HUES6 (cell line): Measurements from ENCODE around the gene TXNL4A.
"Not testable (repeated sequence)": the region's sequence is repeated elsewhere in the genome, so short reads cannot be mapped to it uniquely, and the experiment has no call there.

ENCODE experiments used
- H3K27ac ChIP-seq: 2 replicates; pipeline ENCODE4 v1.7.0; 2013; ENCODE audit warnings: low read depth, mild to moderate bottlenecking, low read length, inconsistent platforms
- H3K27me3 ChIP-seq: 2 replicates; pipeline ENCODE4 v1.6.1; 2013; ENCODE audit warnings: low read length; ENCODE audit not compliant: control insufficient read depth, insufficient read depth
- H3K36me3 ChIP-seq: 2 replicates; pipeline ENCODE4 v1.6.1; 2013; ENCODE audit warnings: low read length; ENCODE audit not compliant: control insufficient read depth, insufficient read depth
- H3K4me1 ChIP-seq: 2 replicates; pipeline ENCODE4 v1.6.1; 2013; ENCODE audit warnings: low read length; ENCODE audit not compliant: control insufficient read depth, insufficient read depth
- H3K4me3 ChIP-seq: 2 replicates; pipeline ENCODE4 v1.5.1; 2013; ENCODE audit warnings: low read depth, low read length
- H3K9ac ChIP-seq: one replicate; pipeline ENCODE4 v1.6.1; 2013; ENCODE audit warnings: mild to moderate bottlenecking, low read length
- H3K9me3 ChIP-seq: 2 replicates; pipeline ENCODE4 v1.6.1; 2013; ENCODE audit warnings: low read depth, low read length; ENCODE audit not compliant: control insufficient read depth, insufficient read depth

The TXNL4A gene

DNA sequence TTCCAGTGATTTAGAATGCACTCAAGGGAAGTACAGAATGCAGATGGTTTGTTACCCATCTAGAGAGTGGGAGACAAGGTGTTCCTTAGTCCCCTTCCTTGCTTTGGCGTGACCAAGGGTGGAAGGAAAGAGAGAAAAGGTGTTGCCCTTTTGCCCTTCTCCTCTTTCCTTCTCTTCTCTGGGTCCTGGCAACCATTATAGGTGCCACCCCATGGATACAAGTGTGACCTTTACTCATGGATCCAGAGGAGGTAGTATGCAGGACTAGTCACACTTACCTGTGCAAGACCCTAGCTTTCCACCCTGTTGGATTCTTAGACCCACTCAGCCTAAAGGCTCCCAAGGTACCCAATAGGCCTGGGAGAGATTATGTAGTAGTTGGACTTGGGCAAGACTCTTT, 34.2 kb upstream of the TXNL4A start:
- Histone ChIP-seq H3K4me1 (no peaks in the 10 kb centered on the region), H3K9me3 (peaks cover 73% of the 10 kb centered on the region), H3K4me3 (no peak overlapping the region), H3K27me3 (no peaks in the 10 kb centered on the region), H3K36me3 (no peaks in the 10 kb centered on the region), H3K27ac (no peak overlapping the region), H3K9ac (no peak overlapping the region)

DNA sequence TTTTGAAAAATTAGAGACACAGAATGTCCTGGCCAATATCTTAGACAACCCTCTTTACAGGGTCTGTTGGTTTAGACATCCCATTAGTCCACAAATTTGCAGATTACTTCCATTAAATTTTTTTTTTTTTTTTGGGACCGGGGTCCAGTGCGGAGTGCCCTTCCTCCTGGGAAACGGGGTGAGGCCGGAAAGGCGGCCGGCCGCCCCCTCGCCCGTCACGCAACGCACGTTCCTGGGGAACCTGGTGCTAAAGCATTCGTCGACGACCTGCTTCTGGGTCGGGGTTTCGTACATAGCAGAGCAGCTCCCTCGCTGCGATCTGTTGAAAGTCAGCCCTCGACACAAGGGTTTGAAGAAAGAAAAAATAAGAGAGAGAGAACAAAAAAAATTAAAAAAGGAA, 24.4 kb upstream of the TXNL4A start:
- H3K4me3 ChIP-seq = no peak overlapping the region
- H3K9me3 ChIP-seq = peaks cover 39% of the 10 kb centered on the region
- no peak overlapping the region for H3K9ac ChIP-seq
- H3K27ac ChIP-seq = no peak overlapping the region
- no peaks in the 10 kb centered on the region for H3K4me1 ChIP-seq
- H3K27me3 ChIP-seq = no peaks in the 10 kb centered on the region
- H3K36me3 ChIP-seq = no peaks in the 10 kb centered on the region

DNA sequence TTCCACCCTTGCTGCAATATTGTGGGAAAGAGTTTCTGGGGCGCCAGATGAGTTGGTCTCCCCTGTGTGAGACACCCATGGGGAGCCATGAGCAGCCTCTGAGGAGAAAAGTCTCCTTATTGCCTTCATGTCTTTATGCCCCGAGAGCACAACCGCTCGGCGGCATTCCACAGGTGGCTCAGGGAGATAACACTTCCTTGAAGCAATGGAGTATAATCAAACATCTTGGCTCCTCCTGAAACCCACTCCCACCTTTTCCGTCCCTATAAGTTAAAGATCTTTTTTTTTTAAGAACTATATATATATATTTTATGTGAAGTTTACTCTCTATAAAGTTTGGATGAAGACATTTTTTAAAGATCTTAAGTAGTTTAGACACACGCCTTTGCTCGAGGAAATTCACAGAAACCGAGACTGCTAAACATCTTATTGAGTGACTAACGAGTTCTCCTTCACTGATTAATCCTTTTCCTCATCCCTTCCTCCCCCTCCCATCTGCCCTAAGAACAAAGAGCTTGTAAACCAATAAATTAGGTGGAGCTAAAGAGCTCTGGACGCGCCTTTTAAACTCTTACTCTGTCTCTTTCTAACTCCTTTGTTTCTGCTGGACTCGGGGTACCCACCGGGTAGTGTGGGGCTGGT, 23.3 kb upstream of the TXNL4A start:
- H3K36me3 ChIP-seq, H3K4me1 ChIP-seq, H3K27me3 ChIP-seq, H3K9ac ChIP-seq, H3K27ac ChIP-seq, H3K4me3 ChIP-seq: not testable (repeated sequence)
- peaks cover 39% of the 10 kb centered on the region for H3K9me3 ChIP-seq

- no peaks in the 10 kb centered on the region for H3K36me3 ChIP-seq
Measured at GRCh38 chr18:80010551-80010906, 22.2 kb upstream of the TXNL4A start.

DNA sequence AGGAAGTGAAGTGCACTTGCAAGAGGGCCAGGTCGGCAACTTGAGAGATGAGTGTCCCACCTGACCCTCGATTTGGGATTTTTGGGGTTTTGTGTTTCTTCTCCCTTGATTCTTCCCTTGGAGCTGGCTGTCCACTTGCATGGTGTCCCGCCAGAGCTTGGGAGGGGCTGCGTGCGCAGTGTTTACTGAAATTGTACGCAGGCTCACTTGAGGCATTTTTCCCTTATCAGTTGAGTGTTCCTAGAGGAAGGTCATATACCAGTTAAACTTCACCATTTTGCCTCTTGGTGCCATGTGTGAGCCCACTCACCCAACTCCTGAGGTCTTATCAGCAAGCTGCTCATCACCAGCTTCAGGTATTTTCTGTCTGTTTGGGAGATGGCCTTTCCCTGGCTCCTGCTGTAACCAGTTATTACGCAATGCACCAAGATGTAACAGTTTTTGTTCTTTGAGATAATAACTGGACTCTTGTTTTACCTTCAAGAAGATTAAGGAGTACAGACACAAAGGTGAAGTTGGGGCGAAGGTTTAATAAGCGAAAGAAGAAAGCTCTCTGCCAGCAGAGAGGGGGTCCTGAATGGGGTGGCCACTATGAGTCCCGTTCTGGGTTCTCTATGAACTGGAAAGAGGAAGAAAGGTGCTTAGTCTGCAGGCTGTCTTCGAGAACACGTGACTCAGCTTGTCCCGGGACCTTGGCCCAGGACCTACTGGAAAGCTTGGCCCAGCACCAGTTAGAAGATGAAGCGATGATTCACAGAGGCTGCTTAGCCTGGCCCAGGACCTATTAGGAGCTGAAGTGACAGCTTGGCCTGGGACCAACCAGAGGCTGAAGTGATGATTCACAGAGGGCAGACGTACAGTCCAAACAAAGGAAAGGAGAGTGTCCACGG, 21.5 kb upstream of the TXNL4A start:
- Histone ChIP-seq H3K9ac (no peak overlapping the region), H3K27me3 (no peaks in the 10 kb centered on the region), H3K4me1 (no peaks in the 10 kb centered on the region), H3K36me3 (no peaks in the 10 kb centered on the region), H3K4me3 (no peak overlapping the region), H3K9me3 (peaks cover 39% of the 10 kb centered on the region), H3K27ac (no peak overlapping the region)

More at GRCh38 chr18:80010551-80010906, 22.2 kb upstream of the TXNL4A start:
- Histone ChIP-seq H3K4me1 (no peaks in the 10 kb centered on the region), H3K27me3 (no peaks in the 10 kb centered on the region), H3K4me3 (no peak overlapping the region), H3K9ac (no peak overlapping the region), H3K9me3 (peaks cover 39% of the 10 kb centered on the region), H3K27ac (no peak overlapping the region)

DNA sequence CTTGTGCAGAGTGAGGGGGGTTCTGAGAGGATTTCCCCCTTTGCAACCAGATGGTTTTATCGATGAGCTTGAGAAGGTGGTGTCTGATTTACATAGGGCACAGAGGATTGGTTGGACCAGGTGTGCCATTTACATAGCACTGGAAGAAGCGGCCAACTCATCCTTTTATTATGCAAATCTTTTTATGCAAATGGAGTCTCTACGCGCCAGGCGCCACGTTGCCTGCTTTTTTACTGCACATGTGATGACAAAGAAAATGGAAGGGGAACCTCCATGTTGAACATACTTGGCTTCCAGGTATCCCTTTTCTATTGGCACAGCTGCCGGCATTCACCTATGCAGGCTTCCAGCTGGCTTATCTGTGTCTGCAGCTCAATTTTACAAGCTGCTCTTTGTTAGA, 18.4 kb upstream of the TXNL4A start:
- Histone ChIP-seq H3K4me3 (no peak overlapping the region), H3K9me3 (peaks cover 36% of the 10 kb centered on the region), H3K4me1 (no peaks in the 10 kb centered on the region)

GRCh38 chr18:80004600-80005342, 16.4 kb upstream of the TXNL4A start:
- Histone ChIP-seq H3K4me1 (no peaks in the 10 kb centered on the region), H3K9me3 (peaks cover 48% of the 10 kb centered on the region), H3K36me3 (no peaks in the 10 kb centered on the region), H3K27ac (no peak overlapping the region), H3K27me3 (no peaks in the 10 kb centered on the region), H3K4me3 (no peak overlapping the region), H3K9ac (no peak overlapping the region)

More for the DNA sequence above, 18.4 kb upstream of the TXNL4A start:
- Histone ChIP-seq H3K9ac (no peak overlapping the region), H3K36me3 (no peaks in the 10 kb centered on the region), H3K27ac (0 out of 2 replicates have a peak overlapping the region, but pooled peaks have one; percentile 41), H3K27me3 (no peaks in the 10 kb centered on the region)

- H3K9me3 ChIP-seq = peaks cover 34% of the 10 kb centered on the region
- H3K27ac ChIP-seq = no peak overlapping the region
- no peaks in the 10 kb centered on the region for H3K36me3 ChIP-seq
- no peak overlapping the region for H3K9ac ChIP-seq
- no peaks in the 10 kb centered on the region for H3K27me3 ChIP-seq
- no peak overlapping the region for H3K4me3 ChIP-seq
- no peaks in the 10 kb centered on the region for H3K4me1 ChIP-seq
Measured at GRCh38 chr18:80002468-80002867, 14.1 kb upstream of the TXNL4A start.

DNA sequence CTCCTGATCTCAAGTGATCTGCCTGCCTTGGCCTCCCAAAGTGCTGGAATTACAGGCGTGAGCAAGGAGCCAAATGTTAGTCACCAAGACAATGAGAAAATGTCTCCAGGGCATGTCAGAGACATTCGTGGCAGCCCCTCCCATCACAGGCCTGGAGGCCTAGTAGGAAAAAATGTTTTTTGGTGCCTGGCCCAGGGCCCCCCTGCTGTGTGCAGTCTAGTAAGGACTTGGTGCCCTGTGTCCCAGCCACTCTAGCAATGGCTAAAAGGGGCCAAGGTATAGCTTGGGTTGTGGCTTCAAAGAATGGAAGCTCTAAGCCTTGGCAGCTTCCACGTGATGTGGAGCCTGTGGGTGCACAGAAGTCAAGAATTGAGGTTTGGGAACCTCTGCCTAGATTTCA, 12.5 kb upstream of the TXNL4A start:
- no peak overlapping the region for H3K9ac ChIP-seq
- H3K36me3 ChIP-seq = no peaks in the 10 kb centered on the region
- H3K4me3 ChIP-seq = no peak overlapping the region
- H3K27me3 ChIP-seq = no peaks in the 10 kb centered on the region
- no peaks in the 10 kb centered on the region for H3K4me1 ChIP-seq
- H3K27ac ChIP-seq = no peak overlapping the region
- peaks cover 34% of the 10 kb centered on the region for H3K9me3 ChIP-seq

DNA sequence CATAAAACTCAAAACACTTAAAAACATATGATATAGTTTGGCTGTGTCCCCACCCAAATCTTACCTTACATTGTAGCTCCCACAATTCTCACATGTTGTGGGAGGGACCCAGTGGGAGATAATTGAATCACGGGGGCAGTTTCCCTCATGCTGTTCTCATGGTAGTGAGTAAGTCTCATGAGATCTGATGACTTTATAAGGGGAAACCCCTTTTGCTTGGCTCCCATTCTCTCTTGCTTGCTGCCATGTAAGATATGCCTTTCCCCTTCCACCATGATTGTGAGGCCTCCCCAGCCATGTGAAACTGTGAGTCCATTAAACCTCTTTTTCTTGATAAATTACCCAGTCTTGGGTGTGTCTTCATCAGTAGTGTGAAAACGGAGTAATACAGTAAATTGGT, 11.3 kb upstream of the TXNL4A start:
- H3K9me3 ChIP-seq = peaks cover 34% of the 10 kb centered on the region
- not testable (repeated sequence) for H3K36me3 ChIP-seq, H3K27ac ChIP-seq, H3K9ac ChIP-seq, H3K4me3 ChIP-seq, H3K27me3 ChIP-seq, H3K4me1 ChIP-seq

DNA sequence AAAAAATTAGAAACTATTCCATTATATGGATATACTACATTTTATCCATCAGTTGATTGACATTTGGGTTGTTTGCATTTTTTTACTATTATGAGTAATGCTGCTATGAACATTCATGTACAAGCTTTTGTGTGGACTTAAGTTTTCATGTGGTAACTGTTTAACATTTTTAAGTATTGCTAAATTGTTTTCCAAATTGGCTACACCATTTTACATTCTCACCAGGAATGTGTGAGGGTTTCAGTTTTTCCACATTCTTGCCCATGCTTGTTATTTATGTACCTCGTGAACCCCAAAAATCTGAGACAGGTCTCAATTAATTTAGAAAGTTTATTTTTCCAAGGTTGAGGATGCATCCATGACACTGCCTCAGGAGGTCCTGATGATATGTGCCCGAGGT, 3.1 kb upstream of the TXNL4A start:
- peaks cover 3% of the 10 kb centered on the region for H3K36me3 ChIP-seq
- no peak overlapping the region for H3K9ac ChIP-seq

More for the DNA sequence above, 3.1 kb upstream of the TXNL4A start:
- no peak overlapping the region for H3K27ac ChIP-seq
- no peaks in the 10 kb centered on the region for H3K9me3 ChIP-seq
- H3K4me1 ChIP-seq = peaks cover 34% of the 10 kb centered on the region
- no peaks in the 10 kb centered on the region for H3K27me3 ChIP-seq
- no peak overlapping the region for H3K4me3 ChIP-seq
